ENCODE results near the gene PDGFRB.

The PDGFRB gene

DNA sequence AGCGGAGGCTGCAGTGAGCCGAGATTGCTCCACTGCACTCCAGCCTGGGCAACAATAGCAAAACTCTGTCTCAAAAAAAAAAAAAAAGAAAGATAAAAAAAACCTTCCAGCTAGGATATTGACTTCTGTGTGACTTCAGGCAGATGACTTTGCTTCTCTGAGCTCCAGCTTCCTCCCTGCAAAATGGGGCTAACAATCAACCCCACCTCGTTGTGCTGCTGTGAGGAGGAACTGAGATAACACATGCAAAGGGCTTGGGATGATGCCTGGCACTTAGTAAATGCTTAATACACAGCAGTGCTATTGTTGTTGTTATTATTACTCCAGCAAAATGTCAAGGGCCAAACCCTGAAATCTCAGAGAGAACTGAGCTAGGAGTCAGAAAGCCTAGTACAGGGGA is 7.4 kb upstream of the PDGFRB start:
- H2AFZ ChIP-seq (ENCODE audit: low read depth) = no peak overlapping the region
- H3K4me1 ChIP-seq (ENCODE audit: low read depth, poor library complexity, severe bottlenecking) = peaks cover 4% of the 10 kb centered on the region
- H3K4me2 ChIP-seq = no peak overlapping the region
- TF ChIP-seq, protein P1, sequence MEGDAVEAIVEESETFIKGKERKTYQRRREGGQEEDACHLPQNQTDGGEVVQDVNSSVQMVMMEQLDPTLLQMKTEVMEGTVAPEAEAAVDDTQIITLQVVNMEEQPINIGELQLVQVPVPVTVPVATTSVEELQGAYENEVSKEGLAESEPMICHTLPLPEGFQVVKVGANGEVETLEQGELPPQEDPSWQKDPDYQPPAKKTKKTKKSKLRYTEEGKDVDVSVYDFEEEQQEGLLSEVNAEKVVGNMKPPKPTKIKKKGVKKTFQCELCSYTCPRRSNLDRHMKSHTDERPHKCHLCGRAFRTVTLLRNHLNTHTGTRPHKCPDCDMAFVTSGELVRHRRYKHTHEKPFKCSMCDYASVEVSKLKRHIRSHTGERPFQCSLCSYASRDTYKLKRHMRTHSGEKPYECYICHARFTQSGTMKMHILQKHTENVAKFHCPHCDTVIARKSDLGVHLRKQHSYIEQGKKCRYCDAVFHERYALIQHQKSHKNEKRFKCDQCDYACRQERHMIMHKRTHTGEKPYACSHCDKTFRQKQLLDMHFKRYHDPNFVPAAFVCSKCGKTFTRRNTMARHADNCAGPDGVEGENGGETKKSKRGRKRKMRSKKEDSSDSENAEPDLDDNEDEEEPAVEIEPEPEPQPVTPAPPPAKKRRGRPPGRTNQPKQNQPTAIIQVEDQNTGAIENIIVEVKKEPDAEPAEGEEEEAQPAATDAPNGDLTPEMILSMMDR (conservative IDR thresholded peaks at IDR 0.05; ENCODE audit: low read depth, low read length) = no peak
- H3K9ac ChIP-seq = no peak overlapping the region
- H4K20me1 ChIP-seq (ENCODE audit: insufficient read depth) = no peaks in the 10 kb centered on the region
- no peaks in the 10 kb centered on the region for H3K27me3 ChIP-seq (ENCODE audit: insufficient read depth, low read depth)
- H3K79me2 ChIP-seq (ENCODE audit: insufficient read depth, low read depth) = no peaks in the 10 kb centered on the region
- no peak overlapping the region for H3K27ac ChIP-seq
- H3K36me3 ChIP-seq (ENCODE audit: insufficient read depth) = no peaks in the 10 kb centered on the region
- no peak overlapping the region for H3K4me3 ChIP-seq (IDR thresholded peaks at IDR 0.05; ENCODE audit: insufficient read depth, low read depth, low read length)

DNA sequence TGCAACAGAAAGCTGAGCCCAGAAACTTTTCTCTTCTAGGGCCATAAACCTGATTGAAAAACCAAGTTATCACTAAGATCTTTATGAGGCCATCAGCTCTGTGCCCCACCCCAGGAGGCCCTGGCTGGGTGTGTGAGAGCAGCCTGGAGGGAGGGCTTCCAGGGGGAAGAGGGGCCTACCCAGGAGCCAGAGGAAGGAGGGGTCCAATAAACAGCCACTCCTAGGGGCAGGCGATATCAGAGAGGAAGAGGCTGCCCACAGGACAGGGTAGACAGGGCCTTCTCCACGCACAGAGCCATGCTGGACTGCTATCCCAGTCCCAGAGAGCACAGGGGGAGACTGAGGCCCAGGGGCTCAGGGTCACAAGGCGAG is 6.5 kb upstream of the PDGFRB start:
- Histone ChIP-seq H3K4me2 (no peak overlapping the region), H3K27ac (no peak overlapping the region), H3K9ac (no peak overlapping the region), H3K4me1 (ENCODE audit: low read depth, poor library complexity, severe bottlenecking) (no peaks in the 10 kb centered on the region), H4K20me1 (ENCODE audit: insufficient read depth) (no peaks in the 10 kb centered on the region), H3K27me3 (ENCODE audit: insufficient read depth, low read depth) (no peaks in the 10 kb centered on the region), H2AFZ (ENCODE audit: low read depth) (no peak overlapping the region), H3K79me2 (ENCODE audit: insufficient read depth, low read depth) (no peaks in the 10 kb centered on the region), H3K36me3 (ENCODE audit: insufficient read depth) (no peaks in the 10 kb centered on the region), H3K4me3 (IDR thresholded peaks at IDR 0.05; ENCODE audit: insufficient read depth, low read depth, low read length) (no peak overlapping the region)
- TF ChIP-seq, protein P1 (conservative IDR thresholded peaks at IDR 0.05; ENCODE audit: low read depth, low read length) = no peak

DNA sequence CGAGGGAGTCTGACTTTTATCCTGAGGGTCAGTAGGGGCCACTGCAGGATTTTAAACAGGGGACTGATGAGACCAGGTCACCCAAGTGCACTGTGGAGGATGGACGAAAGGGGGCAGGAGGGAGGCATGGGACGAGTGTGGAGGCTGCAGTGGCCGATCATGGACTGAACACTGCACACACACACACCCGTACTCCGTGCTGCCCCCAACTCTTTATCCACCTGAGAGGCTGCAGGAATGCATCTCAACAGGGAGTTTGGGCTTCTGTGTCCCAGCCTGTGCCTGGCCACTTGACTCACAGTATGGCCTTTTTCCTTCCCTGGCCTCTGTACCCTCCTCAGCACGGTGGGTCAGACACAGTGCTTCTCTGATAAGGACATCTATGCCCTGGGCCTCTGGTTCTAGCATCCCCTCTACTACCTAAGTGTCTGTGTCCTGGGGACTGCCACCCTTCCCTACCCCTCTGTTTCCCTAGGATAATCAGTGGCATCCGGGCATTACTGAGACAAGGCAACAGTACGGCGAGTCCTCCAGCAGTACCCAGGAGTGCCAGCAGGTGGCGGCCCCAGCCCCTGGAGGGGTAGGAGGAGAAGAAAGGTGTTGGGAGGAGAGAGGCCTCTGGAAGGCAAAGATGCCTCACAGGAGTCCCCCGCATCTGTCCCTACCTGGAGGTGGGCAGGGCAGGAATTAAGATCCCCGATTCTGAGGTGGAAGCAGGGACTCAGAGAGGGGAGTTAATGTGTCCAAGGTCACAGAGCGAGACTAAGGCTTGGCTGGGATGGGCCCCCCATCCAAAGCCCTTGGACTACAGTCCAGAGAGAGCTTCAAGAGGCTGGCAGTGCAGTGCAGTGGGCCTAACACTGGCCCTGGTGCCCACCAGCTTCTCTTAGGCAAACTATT is 5.8 kb upstream of the PDGFRB start:
- Histone ChIP-seq H3K27me3 (ENCODE audit: insufficient read depth, low read depth) (no peaks in the 10 kb centered on the region), H3K4me2 (peak overlapping the region; percentile 44), H2AFZ (ENCODE audit: low read depth) (peak overlapping the region; percentile 98), H3K36me3 (ENCODE audit: insufficient read depth) (no peaks in the 10 kb centered on the region), H3K4me3 (IDR thresholded peaks at IDR 0.05; ENCODE audit: insufficient read depth, low read depth, low read length) (no peak overlapping the region), H3K27ac (no peak overlapping the region), H3K4me1 (ENCODE audit: low read depth, poor library complexity, severe bottlenecking) (no peaks in the 10 kb centered on the region), H3K79me2 (ENCODE audit: insufficient read depth, low read depth) (no peaks in the 10 kb centered on the region), H4K20me1 (ENCODE audit: insufficient read depth) (no peaks in the 10 kb centered on the region), H3K9ac (no peak overlapping the region)
- TF ChIP-seq, protein P1 (conservative IDR thresholded peaks at IDR 0.05; ENCODE audit: low read depth, low read length) = peak; percentile 83

DNA sequence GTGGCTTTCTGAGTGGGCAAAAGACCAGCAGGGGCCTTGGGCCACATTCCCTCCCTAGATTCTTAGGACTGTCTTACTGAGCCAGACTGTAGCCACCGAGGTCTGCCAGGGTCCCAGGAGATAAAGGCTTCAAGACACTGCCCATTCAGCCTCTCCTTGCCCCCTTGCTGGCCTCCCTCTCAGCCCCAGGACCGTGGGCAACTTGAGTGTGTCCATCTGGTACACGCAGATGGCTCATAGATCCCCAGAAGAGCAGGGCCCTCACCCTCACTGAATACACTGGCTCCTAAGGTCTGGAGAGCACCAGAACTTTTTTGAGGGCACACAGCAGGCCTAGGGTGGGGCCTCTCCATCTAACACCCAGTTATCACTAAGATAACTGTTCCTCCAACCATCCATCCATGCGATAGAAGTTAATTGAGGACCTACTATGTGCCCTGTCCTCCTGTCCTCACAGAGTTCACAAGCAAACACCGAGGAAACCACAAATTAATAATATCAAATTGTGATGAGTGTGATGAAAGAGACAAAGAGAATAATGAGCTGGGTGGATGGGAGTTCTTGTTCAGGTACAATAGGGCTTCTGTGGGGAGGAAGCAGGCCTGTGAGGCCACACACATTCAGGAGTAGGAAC is 4.9 kb upstream of the PDGFRB start:
- H3K4me3 ChIP-seq (IDR thresholded peaks at IDR 0.05; ENCODE audit: insufficient read depth, low read depth, low read length) = no peak overlapping the region
- TF ChIP-seq, protein P1 (conservative IDR thresholded peaks at IDR 0.05; ENCODE audit: low read depth, low read length) = no peak
- no peaks in the 10 kb centered on the region for H3K36me3 ChIP-seq (ENCODE audit: insufficient read depth)
- no peaks in the 10 kb centered on the region for H3K27me3 ChIP-seq (ENCODE audit: insufficient read depth, low read depth)
- peaks cover 4% of the 10 kb centered on the region for H3K4me1 ChIP-seq (ENCODE audit: low read depth, poor library complexity, severe bottlenecking)
- H2AFZ ChIP-seq (ENCODE audit: low read depth) = no peak overlapping the region; the same call in 1 of the 2 replicates
- H3K9ac ChIP-seq = no peak overlapping the region
- H4K20me1 ChIP-seq (ENCODE audit: insufficient read depth) = no peaks in the 10 kb centered on the region
- no peak overlapping the region for H3K4me2 ChIP-seq
- H3K79me2 ChIP-seq (ENCODE audit: insufficient read depth, low read depth) = no peaks in the 10 kb centered on the region
- no peak overlapping the region for H3K27ac ChIP-seq
